ENCODE data around the gene FSD2. TPM values are rescaled to one million over a fixed set of nuclear protein-coding genes. Genes with fewer than 3 reads are reported as not detected.

Gene FSD2
- total and polyA plus RNA-seq, 9 of the 15 experiments (the other 6 are each of a cell fraction or from before 2014, with no cell fraction given): 0.01 to 0.06 TPM; not detected in 7

GRCh38 chr15:82809308-82810060 is 3.6 kb upstream of the FSD2 start, which contains the start of gene WHAMM (continued):
- peak; percentile 80 for TF ChIP-seq PBX2 (CRISPR knock-in tag; IDR thresholded peaks at IDR 0.05; ENCODE audit: low read depth)
- TF ChIP-seq PBX2 (tag; conservative IDR thresholded peaks at IDR 0.05; ENCODE audit: low read depth): peak; percentile 97
- TF ChIP-seq KLF16 (IDR thresholded peaks at IDR 0.05): no peak
- TF ChIP-seq MBD2 (IDR thresholded peaks at IDR 0.05; ENCODE audit: borderline replicate concordance, low read depth): peak; percentile 96
- no peak for TF ChIP-seq ZFP36 (IDR thresholded peaks at IDR 0.05; ENCODE audit: low read depth, low read length, partially characterized antibody)
- TF ChIP-seq CHD1 (IDR thresholded peaks at IDR 0.05; ENCODE audit: low read length): peak; percentile 86
- TF ChIP-seq ZNF239 (CRISPR knock-in tag; IDR thresholded peaks at IDR 0.05): no peak
- TF ChIP-seq E2F3 (CRISPR knock-in tag; IDR thresholded peaks at IDR 0.05): 0 out of 2 replicates have a peak, but pooled peaks have one; percentile 21
- TF ChIP-seq CHD4 (IDR thresholded peaks at IDR 0.05; ENCODE audit: insufficient read depth, insufficient replicate concordance, low read depth, low read length, poor library complexity, severe bottlenecking): no peak
- TF ChIP-seq ZNF592 (IDR thresholded peaks at IDR 0.05): 0 out of 2 replicates have a peak, but pooled peaks have one; percentile 24
- TF ChIP-seq CAMTA2 (CRISPR knock-in tag; conservative IDR thresholded peaks at IDR 0.05): no peak
- TF ChIP-seq JUND (IDR thresholded peaks at IDR 0.05; ENCODE audit: borderline replicate concordance, low read depth, low read length): peak; percentile 43; the same call in 1 of the 2 replicates
- peak; percentile 27; the same call in 1 of the 3 replicates for TF ChIP-seq JUND (tag; IDR thresholded peaks at IDR 0.05; ENCODE audit: borderline replicate concordance, low read depth, low read length)
- TF ChIP-seq TAF1 (IDR thresholded peaks at IDR 0.05; ENCODE audit: control insufficient read depth, extremely low read depth, insufficient read depth, low read length, severe bottlenecking): peak; percentile 80
- TF ChIP-seq ETS1 (conservative IDR thresholded peaks at IDR 0.05; ENCODE audit: control insufficient read depth, low read depth, low read length): peak; percentile 46; the same call in 1 of the 2 replicates
- no peak for TF ChIP-seq CREB3 (tag; conservative IDR thresholded peaks at IDR 0.05; ENCODE audit: low read depth)
- TF ChIP-seq ATF7 (IDR thresholded peaks at IDR 0.05): peak; percentile 83; the same call in 1 of the 2 replicates
- no peak for TF ChIP-seq POU5F1 (IDR thresholded peaks at IDR 0.05; ENCODE audit: borderline replicate concordance, low read depth, low read length, partially characterized antibody)
